Esophagus squamous epithelium (tissue), 4 donors: ENCODE data around the gene ELOVL4.

ENCODE experiments used
- POLR2A ChIP-seq, 4 donors: fragments of 450-650 bp; IDR thresholded peaks; one replicate each; pipeline ENCODE4 v1.6.1; 2017; ENCODE audit warnings: antibody characterized with exemption in 4 of 4, mild to moderate bottlenecking in 4 of 4, moderate library complexity in 3 of 4
- TF ChIP-seq, protein P1 (sequence below), 6 experiments: fragments of 450-650 bp in 4 of 6; fragments of 200-600 bp in 2 of 6; sonication (generic) in 2 of 6; IDR thresholded peaks; one replicate each; pipeline ENCODE4 v1.5.1; 2016 to 2019; ENCODE audit warnings: antibody characterized with exemption in 6 of 6, mild to moderate bottlenecking in 4 of 6, moderate library complexity in 4 of 6

DNA sequence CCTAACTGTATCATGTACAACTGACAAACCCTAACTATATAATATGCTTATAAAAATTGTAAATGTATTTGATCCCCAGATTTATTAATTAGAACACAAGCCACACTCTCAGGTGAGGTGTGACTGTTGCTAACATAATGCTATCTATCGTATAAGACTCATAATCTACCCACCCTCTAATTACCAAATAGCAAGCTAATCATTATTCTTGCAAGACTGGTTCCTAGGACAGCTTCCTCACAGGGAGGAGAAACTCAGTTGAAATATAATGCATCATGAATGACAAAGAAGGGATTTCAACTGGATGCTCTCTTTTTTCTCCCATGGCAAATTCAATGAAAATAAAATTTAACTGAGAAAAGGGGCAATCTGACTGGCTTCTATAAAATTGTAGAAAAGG is 35.4 kb downstream of the ELOVL4 start:
- TF ChIP-seq, protein P1, sequence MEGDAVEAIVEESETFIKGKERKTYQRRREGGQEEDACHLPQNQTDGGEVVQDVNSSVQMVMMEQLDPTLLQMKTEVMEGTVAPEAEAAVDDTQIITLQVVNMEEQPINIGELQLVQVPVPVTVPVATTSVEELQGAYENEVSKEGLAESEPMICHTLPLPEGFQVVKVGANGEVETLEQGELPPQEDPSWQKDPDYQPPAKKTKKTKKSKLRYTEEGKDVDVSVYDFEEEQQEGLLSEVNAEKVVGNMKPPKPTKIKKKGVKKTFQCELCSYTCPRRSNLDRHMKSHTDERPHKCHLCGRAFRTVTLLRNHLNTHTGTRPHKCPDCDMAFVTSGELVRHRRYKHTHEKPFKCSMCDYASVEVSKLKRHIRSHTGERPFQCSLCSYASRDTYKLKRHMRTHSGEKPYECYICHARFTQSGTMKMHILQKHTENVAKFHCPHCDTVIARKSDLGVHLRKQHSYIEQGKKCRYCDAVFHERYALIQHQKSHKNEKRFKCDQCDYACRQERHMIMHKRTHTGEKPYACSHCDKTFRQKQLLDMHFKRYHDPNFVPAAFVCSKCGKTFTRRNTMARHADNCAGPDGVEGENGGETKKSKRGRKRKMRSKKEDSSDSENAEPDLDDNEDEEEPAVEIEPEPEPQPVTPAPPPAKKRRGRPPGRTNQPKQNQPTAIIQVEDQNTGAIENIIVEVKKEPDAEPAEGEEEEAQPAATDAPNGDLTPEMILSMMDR (IDR thresholded peaks at IDR 0.05): no peak
- no peak for TF ChIP-seq POLR2A (IDR thresholded peaks at IDR 0.05)
